Neural cell (in vitro differentiated cells): ENCODE measurements around the gene CNTNAP2. TPM values are rescaled to one million over a fixed set of nuclear protein-coding genes. Genes with fewer than 3 reads are reported as not detected.

Experiments
- H2AFZ ChIP-seq: fragments of 200-600, 300-800 bp; sonication (generic), shearing (Covaris generic); 2 replicates; pipeline ENCODE4 v1.6.0; 2014; ENCODE audit warnings: low read depth, mild to moderate bottlenecking, antibody characterized with exemption, low read length, moderate library complexity
- H3F3A ChIP-seq: fragments of 200-600 bp; shearing (Covaris generic); 2 replicates; pipeline ENCODE4 v1.6.1; 2016; ENCODE audit warnings: mild to moderate bottlenecking, moderate library complexity, mixed read lengths, antibody characterized with exemption, low read length; ENCODE audit not compliant: insufficient read depth, poor library complexity, severe bottlenecking
- H3K27ac ChIP-seq: fragments of 200-600, 300-800 bp; sonication (generic), shearing (Covaris generic); 2 replicates; pipeline ENCODE4 v1.5.1; 2014; ENCODE audit warnings: mild to moderate bottlenecking, low read length, moderate library complexity
- H3K27me3 ChIP-seq: fragments of 300-800, 200-600 bp; sonication (generic), shearing (Covaris generic); 2 replicates; pipeline ENCODE4 v1.6.0; 2014; ENCODE audit warnings: mild to moderate bottlenecking, low read depth, low read length, moderate library complexity; ENCODE audit not compliant: insufficient read depth
- H3K36me3 ChIP-seq: fragments of 300-800, 200-600 bp; sonication (generic), shearing (Covaris generic); 2 replicates; pipeline ENCODE4 v1.5.1; 2014; ENCODE audit warnings: mild to moderate bottlenecking, antibody characterized with exemption, low read length, moderate library complexity; ENCODE audit not compliant: insufficient read depth
- H3K4me2 ChIP-seq: fragments of 300-800, 200-600 bp; sonication (generic), shearing (Covaris generic); 2 replicates; pipeline ENCODE4 v1.6.0; 2014; ENCODE audit warnings: mild to moderate bottlenecking, low read length
- H3K4me3 ChIP-seq: fragments of 300-800, 200-600 bp; sonication (generic), shearing (Covaris generic); 2 replicates; pipeline ENCODE4 v1.5.1; 2014; ENCODE audit warnings: mild to moderate bottlenecking, low read length, moderate library complexity
- H3K79me2 ChIP-seq: fragments of 200-600 bp; shearing (Covaris generic); replicated peaks from 2 replicates; pipeline ENCODE4 v1.6.0; 2014; ENCODE audit warnings: mild to moderate bottlenecking, low read length, moderate library complexity; ENCODE audit not compliant: insufficient read depth
- H3K9ac ChIP-seq: fragments of 300-800, 200-600 bp; sonication (generic), shearing (Covaris generic); 2 replicates; pipeline ENCODE4 v1.6.1; 2016; ENCODE audit warnings: mild to moderate bottlenecking, low read length, mixed read lengths
- H3K9me2 ChIP-seq: fragments of 200-600 bp; shearing (Covaris generic); 2 replicates; pipeline ENCODE4 v1.6.1; 2016; ENCODE audit warnings: mild to moderate bottlenecking, low read length, mixed read lengths; ENCODE audit not compliant: insufficient read depth
- H3K9me3 ChIP-seq: fragments of 200-600, 300-800 bp; sonication (generic), shearing (Covaris generic); 2 replicates; pipeline ENCODE4 v1.6.1; 2016; ENCODE audit warnings: mild to moderate bottlenecking, mixed run types, low read length, moderate library complexity, mixed read lengths
- H4K20me1 ChIP-seq: fragments of 200-600 bp; shearing (Covaris generic); 2 replicates; pipeline ENCODE4 v1.6.1; 2016; ENCODE audit warnings: mild to moderate bottlenecking, mixed run types; ENCODE audit not compliant: insufficient read depth
- EP300 ChIP-seq: fragments of 450-650 bp; conservative IDR thresholded peaks from 2 replicates; pipeline ENCODE4 v1.6.1; 2014; ENCODE audit warnings: antibody characterized with exemption, mild to moderate bottlenecking, moderate library complexity; ENCODE audit not compliant: poor library complexity, severe bottlenecking
- EZH2 ChIP-seq: fragments of 200-600, 300-800 bp; shearing (Covaris generic), sonication (generic); IDR thresholded peaks from 2 replicates; pipeline ENCODE4 v1.6.1; 2014; ENCODE audit warnings: antibody characterized with exemption, low read length, borderline replicate concordance, mild to moderate bottlenecking; ENCODE audit not compliant: insufficient read depth, poor library complexity, severe bottlenecking
- MXI1 ChIP-seq: fragments of 450-650 bp; conservative IDR thresholded peaks from 2 replicates; pipeline ENCODE4 v1.6.1; 2014; ENCODE audit warnings: antibody characterized with exemption, mild to moderate bottlenecking; ENCODE audit not compliant: poor library complexity, severe bottlenecking
- POLR2AphosphoS5 ChIP-seq: IDR thresholded peaks from 2 replicates; pipeline ENCODE4 v1.6.1; 2012
- RAD21 ChIP-seq: fragments of 450-650 bp; conservative IDR thresholded peaks from 2 replicates; pipeline ENCODE4 v1.6.1; 2014; ENCODE audit warnings: antibody characterized with exemption, mild to moderate bottlenecking, moderate library complexity
- REST ChIP-seq: IDR thresholded peaks from 2 replicates; pipeline ENCODE4 v1.6.1; 2012; ENCODE audit warnings: borderline replicate concordance
- SMC3 ChIP-seq: fragments of 450-650 bp; conservative IDR thresholded peaks from 2 replicates; pipeline ENCODE4 v1.6.1; 2014; ENCODE audit warnings: antibody characterized with exemption, mild to moderate bottlenecking, moderate library complexity; ENCODE audit not compliant: poor library complexity
- TAF1 ChIP-seq: IDR thresholded peaks from 2 replicates; pipeline ENCODE4 v1.6.1; 2012; ENCODE audit warnings: low read depth
- polyA plus RNA-seq: library from polyadenylated mRNA; depleted of rRNA; stranded (reverse); fragments of >200 nt; gene quantifications from 2 replicates; pipeline ENCODE4 v1.2.3, GENCODE V29; 2014
- TF ChIP-seq, protein P1 (sequence below): fragments of 450-650 bp; IDR thresholded peaks from 2 replicates; pipeline ENCODE4 v1.5.1; 2014; ENCODE audit warnings: antibody characterized with exemption, mild to moderate bottlenecking, moderate library complexity; ENCODE audit not compliant: poor library complexity, severe bottlenecking

Gene CNTNAP2
- polyA plus RNA-seq, 1 donor from 2014 or later, result 276 TPM

DNA sequence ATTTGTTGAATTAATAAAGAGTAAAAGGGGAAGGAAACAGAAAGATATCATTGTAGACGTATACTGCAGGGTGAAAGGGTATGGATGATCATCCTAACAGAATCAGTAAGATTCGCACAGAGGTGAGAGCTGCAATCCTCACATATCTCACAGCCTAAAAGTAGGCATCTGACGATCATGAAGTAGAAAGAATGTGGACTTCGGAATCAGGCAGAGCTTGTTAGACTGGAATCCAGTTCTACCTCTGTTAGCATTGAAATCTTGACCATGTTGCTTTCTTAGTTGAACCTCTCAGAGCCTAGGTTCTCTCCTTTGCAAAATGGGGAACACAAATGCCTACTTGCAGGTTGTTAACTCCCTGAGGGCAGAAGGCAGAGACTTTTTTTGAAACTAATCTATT is 2154.0 kb downstream of the CNTNAP2 start:
- H3K9ac ChIP-seq, result no peak overlapping the region
- H2AFZ ChIP-seq, result no peak overlapping the region
- H3F3A ChIP-seq, result peaks cover 3% of the 10 kb centered on the region
- H4K20me1 ChIP-seq, result no peaks in the 10 kb centered on the region
- no peak overlapping the region for H3K4me2 ChIP-seq
- TF ChIP-seq MXI1, result no peak
- no peak for TF ChIP-seq RAD21
- H3K36me3 ChIP-seq, result no peaks in the 10 kb centered on the region
- H3K4me3 ChIP-seq, result no peak overlapping the region
- no peaks in the 10 kb centered on the region for H3K79me2 ChIP-seq
- H3K27ac ChIP-seq, result no peak overlapping the region
- no peaks in the 10 kb centered on the region for H3K9me2 ChIP-seq
- no peaks in the 10 kb centered on the region for H3K9me3 ChIP-seq
- H3K27me3 ChIP-seq, result no peaks in the 10 kb centered on the region

- Histone ChIP-seq H4K20me1 (no peaks in the 10 kb centered on the region), H3F3A (peaks cover 8% of the 10 kb centered on the region), H3K36me3 (no peaks in the 10 kb centered on the region), H3K79me2 (no peaks in the 10 kb centered on the region), H3K4me2 (no peak overlapping the region), H3K27ac (peak overlapping the region; percentile 100), H3K27me3 (no peaks in the 10 kb centered on the region), H3K9ac (no peak overlapping the region), H3K9me3 (no peaks in the 10 kb centered on the region), H3K4me3 (no peak overlapping the region), H3K9me2 (no peaks in the 10 kb centered on the region), H2AFZ (no peak overlapping the region)
- TF ChIP-seq REST (no peak), MXI1 (no peak), EP300 (no peak), RAD21 (no peak), SMC3 (no peak)
Observed at GRCh38 chr7:148274118-148274517, 2157.5 kb downstream of the CNTNAP2 start.

- no peak for TF ChIP-seq EZH2
- TF ChIP-seq SMC3, result no peak
- no peak for TF ChIP-seq RAD21
- no peak for TF ChIP-seq EP300
- TF ChIP-seq, protein P1, sequence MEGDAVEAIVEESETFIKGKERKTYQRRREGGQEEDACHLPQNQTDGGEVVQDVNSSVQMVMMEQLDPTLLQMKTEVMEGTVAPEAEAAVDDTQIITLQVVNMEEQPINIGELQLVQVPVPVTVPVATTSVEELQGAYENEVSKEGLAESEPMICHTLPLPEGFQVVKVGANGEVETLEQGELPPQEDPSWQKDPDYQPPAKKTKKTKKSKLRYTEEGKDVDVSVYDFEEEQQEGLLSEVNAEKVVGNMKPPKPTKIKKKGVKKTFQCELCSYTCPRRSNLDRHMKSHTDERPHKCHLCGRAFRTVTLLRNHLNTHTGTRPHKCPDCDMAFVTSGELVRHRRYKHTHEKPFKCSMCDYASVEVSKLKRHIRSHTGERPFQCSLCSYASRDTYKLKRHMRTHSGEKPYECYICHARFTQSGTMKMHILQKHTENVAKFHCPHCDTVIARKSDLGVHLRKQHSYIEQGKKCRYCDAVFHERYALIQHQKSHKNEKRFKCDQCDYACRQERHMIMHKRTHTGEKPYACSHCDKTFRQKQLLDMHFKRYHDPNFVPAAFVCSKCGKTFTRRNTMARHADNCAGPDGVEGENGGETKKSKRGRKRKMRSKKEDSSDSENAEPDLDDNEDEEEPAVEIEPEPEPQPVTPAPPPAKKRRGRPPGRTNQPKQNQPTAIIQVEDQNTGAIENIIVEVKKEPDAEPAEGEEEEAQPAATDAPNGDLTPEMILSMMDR, result no peak
- TF ChIP-seq REST, result no peak
- TF ChIP-seq POLR2AphosphoS5, result no peak
- TF ChIP-seq TAF1, result no peak
- TF ChIP-seq MXI1, result no peak
- no peak overlapping the region for H3K4me2 ChIP-seq
Observed at GRCh38 chr7:148275359-148275890, 2158.8 kb downstream of the CNTNAP2 start.

More at GRCh38 chr7:148275359-148275890, 2158.8 kb downstream of the CNTNAP2 start:
- Histone ChIP-seq H3K9me3 (no peaks in the 10 kb centered on the region), H3K27me3 (no peaks in the 10 kb centered on the region), H3K79me2 (no peaks in the 10 kb centered on the region), H3K9ac (peak overlapping the region; percentile 93), H2AFZ (no peak overlapping the region), H3F3A (peaks cover 8% of the 10 kb centered on the region), H3K9me2 (no peaks in the 10 kb centered on the region), H4K20me1 (no peaks in the 10 kb centered on the region), H3K27ac (peak overlapping the region; percentile 100), H3K4me3 (peak overlapping the region; percentile 59), H3K36me3 (no peaks in the 10 kb centered on the region)
